PC-3 (cell line): ENCODE measurements around the gene LRRIQ4. TPM values are rescaled to one million over a fixed set of nuclear protein-coding genes. Genes with fewer than 3 reads are reported as not detected.

ENCODE experiments used
- ATAC-seq: fragments of 200-7000 bp; cut with Tn5 transposase; 2 replicates; pipeline ENCODE4 v1.9.1; 2020; ENCODE audit warnings: mild to moderate bottlenecking, moderate library complexity
- BruUV-seq: library from RNA; stranded (reverse); fragments of 400-500 nt; replicated peaks from 2 replicates; lab custom pipeline; 2021; lab: Mats Ljungman, UMichigan
- CTCF ChIA-PET: fragments of 300-600 bp; sonication (Branson Sonifier 250); formaldehyde crosslinking; loops from one replicate; lab custom pipeline; 2022; ENCODE audit warnings: antibody characterized with exemption; lab: Charles Lee
- POLR2A ChIA-PET: fragments of 300-600 bp; sonication (Branson Sonifier 250); formaldehyde crosslinking; loops from one replicate; lab custom pipeline; 2022; ENCODE audit warnings: antibody characterized with exemption; ENCODE audit not compliant: unreplicated experiment; lab: Charles Lee
- DNase-seq: peaks from one replicate; pipeline ENCODE4 v3.0.0-alpha.2; 2015
- H2AFZ ChIP-seq: fragments of 300-600 bp; sonication (generic); 2 replicates; pipeline ENCODE4 v1.6.0; 2016; ENCODE audit warnings: antibody characterized with exemption, low read length
- H3F3A ChIP-seq: fragments of 300-600 bp; sonication (generic); one replicate; pipeline ENCODE4 v1.6.0; 2017; ENCODE audit warnings: antibody characterized with exemption, low read length, control low read depth, mild to moderate bottlenecking; ENCODE audit not compliant: unreplicated experiment
- H3K27ac ChIP-seq: fragments of 300-600 bp; sonication (generic); 2 replicates; pipeline ENCODE4 v1.5.1; 2016; ENCODE audit warnings: mild to moderate bottlenecking, low read length
- H3K27me3 ChIP-seq: fragments of 300-600 bp; sonication (generic); 2 replicates; pipeline ENCODE4 v1.6.1; 2016; ENCODE audit warnings: low read length, mixed read lengths
- H3K36me3 ChIP-seq: fragments of 300-600 bp; sonication (generic); 2 replicates; pipeline ENCODE4 v1.6.1; 2016; ENCODE audit warnings: low read depth, mixed run types, low read length, mixed read lengths
- H3K4me1 ChIP-seq: fragments of 300-600 bp; sonication (generic); 2 replicates; pipeline ENCODE4 v1.5.1; 2016; ENCODE audit warnings: low read length; ENCODE audit not compliant: insufficient read depth
- H3K4me2 ChIP-seq: fragments of 300-600 bp; sonication (generic); 2 replicates; pipeline ENCODE4 v1.6.0; 2016; ENCODE audit warnings: low read length
- H3K4me3 ChIP-seq: fragments of 300-600 bp; sonication (generic); 2 replicates; pipeline ENCODE4 v1.5.1; 2016; ENCODE audit warnings: mild to moderate bottlenecking, low read length, mixed read lengths
- H3K79me2 ChIP-seq: fragments of 300-600 bp; sonication (generic); 2 replicates; pipeline ENCODE4 v1.6.1; 2017; ENCODE audit warnings: low read length, mixed read lengths
- H3K9ac ChIP-seq: fragments of 300-600 bp; sonication (generic); 2 replicates; pipeline ENCODE4 v1.6.0; 2016; ENCODE audit warnings: mild to moderate bottlenecking, low read length
- H3K9me2 ChIP-seq: fragments of 300-600 bp; sonication (generic); replicated peaks from 2 replicates; pipeline ENCODE4 v1.6.1; 2016; ENCODE audit warnings: mixed run types, low read length, mixed read lengths
- H3K9me3 ChIP-seq: fragments of 300-600 bp; sonication (generic); 2 replicates; pipeline ENCODE4 v1.6.1; 2016; ENCODE audit warnings: low read length, mixed read lengths
- H4K20me1 ChIP-seq: fragments of 300-600 bp; sonication (generic); 2 replicates; pipeline ENCODE4 v1.6.1; 2016; ENCODE audit warnings: low read length, mixed read lengths
- EZH2 ChIP-seq: fragments of 300-600 bp; sonication (generic); IDR thresholded peaks from one replicate; pipeline ENCODE4 v1.6.1; 2017; ENCODE audit warnings: antibody characterized with exemption, mild to moderate bottlenecking, low read length; ENCODE audit not compliant: unreplicated experiment
- EZH2phosphoT487 ChIP-seq: fragments of 300-600 bp; sonication (generic); IDR thresholded peaks from 2 replicates; pipeline ENCODE4 v1.6.1; 2018; ENCODE audit warnings: mild to moderate bottlenecking, antibody characterized with exemption, low read length, borderline replicate concordance
- intact Hi-C: fragments of 100-400 bp; cut with micrococcal nuclease; formaldehyde crosslinking; loops from 2 replicates; pipeline ENCODE4 v1.9.0; 2023
- total RNA-seq: library from RNA; depleted of rRNA; stranded (reverse); fragments of >200 nt; gene quantifications from 2 replicates; pipeline ENCODE4 v1.2.3, GENCODE V29; 2014
- TF ChIP-seq, protein P1 (sequence below): fragments of 300-600 bp; sonication (generic); conservative IDR thresholded peaks from 2 replicates; pipeline ENCODE4 v1.5.1; 2017; ENCODE audit warnings: antibody characterized with exemption, low read depth, mild to moderate bottlenecking, low read length

LRRIQ4 gene
- total RNA-seq, 1 experiment from 2014 or later = not detected

DNA sequence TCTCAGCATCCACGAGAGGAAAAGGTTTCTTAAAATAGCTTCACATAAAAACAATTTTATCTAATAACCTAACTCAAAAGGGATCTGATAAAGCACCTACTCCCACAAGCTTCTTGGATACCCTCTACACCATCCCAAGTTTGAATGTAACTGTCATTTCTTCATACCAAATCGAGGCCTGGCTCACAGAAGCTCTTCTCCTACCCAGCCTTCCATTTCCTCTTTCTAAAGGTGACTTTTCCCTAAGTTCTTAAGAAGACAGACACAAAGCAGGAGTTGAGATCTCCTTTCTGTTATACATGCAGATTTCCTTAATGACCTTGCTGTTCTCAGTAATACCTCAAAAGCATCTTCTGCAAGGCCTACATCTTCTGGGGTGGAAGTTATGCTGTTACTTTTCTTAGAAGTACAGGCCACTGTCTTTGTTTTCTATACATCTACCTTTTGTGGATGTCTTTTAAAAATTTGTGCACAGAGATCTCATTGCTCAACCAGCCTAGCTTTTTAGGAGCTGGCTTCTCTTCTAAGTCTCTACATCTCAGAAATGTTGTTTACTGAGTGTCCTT is 3.4 kb upstream of the LRRIQ4 start:
- no peak overlapping the region for H2AFZ ChIP-seq
- H3K9me3 ChIP-seq = no peaks in the 10 kb centered on the region
- ATAC-seq (no peak), DNase-seq (no peak)
- TF ChIP-seq EZH2 = no peak
- TF ChIP-seq EZH2phosphoT487 = no peak
- TF ChIP-seq, protein P1, sequence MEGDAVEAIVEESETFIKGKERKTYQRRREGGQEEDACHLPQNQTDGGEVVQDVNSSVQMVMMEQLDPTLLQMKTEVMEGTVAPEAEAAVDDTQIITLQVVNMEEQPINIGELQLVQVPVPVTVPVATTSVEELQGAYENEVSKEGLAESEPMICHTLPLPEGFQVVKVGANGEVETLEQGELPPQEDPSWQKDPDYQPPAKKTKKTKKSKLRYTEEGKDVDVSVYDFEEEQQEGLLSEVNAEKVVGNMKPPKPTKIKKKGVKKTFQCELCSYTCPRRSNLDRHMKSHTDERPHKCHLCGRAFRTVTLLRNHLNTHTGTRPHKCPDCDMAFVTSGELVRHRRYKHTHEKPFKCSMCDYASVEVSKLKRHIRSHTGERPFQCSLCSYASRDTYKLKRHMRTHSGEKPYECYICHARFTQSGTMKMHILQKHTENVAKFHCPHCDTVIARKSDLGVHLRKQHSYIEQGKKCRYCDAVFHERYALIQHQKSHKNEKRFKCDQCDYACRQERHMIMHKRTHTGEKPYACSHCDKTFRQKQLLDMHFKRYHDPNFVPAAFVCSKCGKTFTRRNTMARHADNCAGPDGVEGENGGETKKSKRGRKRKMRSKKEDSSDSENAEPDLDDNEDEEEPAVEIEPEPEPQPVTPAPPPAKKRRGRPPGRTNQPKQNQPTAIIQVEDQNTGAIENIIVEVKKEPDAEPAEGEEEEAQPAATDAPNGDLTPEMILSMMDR = no peak
- no peak overlapping the region for H3K9ac ChIP-seq
- H3K9me2 ChIP-seq = no peaks in the 10 kb centered on the region
- no peaks in the 10 kb centered on the region for H3K27me3 ChIP-seq
- H3K4me3 ChIP-seq = no peak overlapping the region
- no peak overlapping the region for H3K4me2 ChIP-seq
- ChIA-PET POLR2A (no interaction called here), CTCF (no interaction called here)
- H3K27ac ChIP-seq = no peak overlapping the region
- intact Hi-C loops = no loop called here
- H3K36me3 ChIP-seq = no peaks in the 10 kb centered on the region
- no peaks in the 10 kb centered on the region for H3F3A ChIP-seq
- no peaks in the 10 kb centered on the region for H3K79me2 ChIP-seq
- peaks cover 15% of the 10 kb centered on the region; the same call in 1 of the 2 replicates for H3K4me1 ChIP-seq
- no peaks in the 10 kb centered on the region for H4K20me1 ChIP-seq
- no TSS peak for BruUV-seq

DNA sequence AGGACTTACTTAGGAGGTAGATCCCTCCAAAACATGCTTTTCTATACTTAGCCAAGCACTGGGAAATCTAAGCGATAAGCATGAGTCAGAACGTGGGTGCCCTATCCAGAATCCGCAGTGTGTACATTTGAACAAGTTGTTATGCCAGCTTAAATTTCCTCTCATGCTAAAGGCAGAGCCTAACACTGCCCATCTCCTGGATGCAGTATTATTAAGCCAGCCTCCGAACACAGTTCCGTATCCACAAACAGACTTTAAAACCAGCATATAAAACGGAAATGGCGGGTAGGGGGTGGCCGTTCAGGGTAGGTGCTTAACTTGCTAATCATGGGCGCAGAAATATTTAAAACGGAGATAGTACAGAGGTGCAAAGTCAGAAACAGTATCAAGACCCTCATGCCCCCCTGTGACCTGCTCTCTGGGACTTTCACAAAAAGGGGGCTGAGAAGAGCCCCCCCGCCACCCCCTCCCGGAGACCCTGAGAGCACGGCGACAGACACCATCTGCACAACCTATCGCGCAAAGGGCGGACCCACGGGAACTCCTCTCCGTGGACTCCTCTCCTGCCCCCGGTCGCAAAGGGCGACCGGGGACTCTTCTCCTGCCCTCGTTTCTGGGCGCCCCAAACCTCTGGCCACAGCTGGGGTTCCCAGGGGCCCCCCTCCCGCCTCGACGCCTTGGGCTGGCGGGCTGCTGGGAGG is 889 bp upstream of the LRRIQ4 start:
- Histone ChIP-seq H4K20me1 (no peaks in the 10 kb centered on the region), H3K4me1 (peaks cover 15% of the 10 kb centered on the region; the same call in 1 of the 2 replicates), H3K4me3 (peak overlapping the region; percentile 75), H3K9me2 (no peaks in the 10 kb centered on the region), H3K79me2 (no peaks in the 10 kb centered on the region), H3K9ac (peak overlapping the region; percentile 67), H2AFZ (peak overlapping the region; percentile 85), H3K36me3 (no peaks in the 10 kb centered on the region), H3K27me3 (no peaks in the 10 kb centered on the region), H3K4me2 (peak overlapping the region; percentile 95), H3K27ac (peak overlapping the region; percentile 10; the same call in 1 of the 2 replicates), H3F3A (no peaks in the 10 kb centered on the region), H3K9me3 (no peaks in the 10 kb centered on the region)
- no TSS peak for BruUV-seq
- POLR2A ChIA-PET = no interaction called here
- DNase-seq = peak; percentile 72
- intact Hi-C loops = loop anchor here (5.0 kb wide), 1 partner anchor 39 kb away; the partner anchor contains the start of gene MYNN
- CTCF ChIA-PET = no interaction called here
- ATAC-seq = peak; percentile 67
- TF ChIP-seq, protein P1 = no peak
- TF ChIP-seq EZH2phosphoT487 = no peak

DNA sequence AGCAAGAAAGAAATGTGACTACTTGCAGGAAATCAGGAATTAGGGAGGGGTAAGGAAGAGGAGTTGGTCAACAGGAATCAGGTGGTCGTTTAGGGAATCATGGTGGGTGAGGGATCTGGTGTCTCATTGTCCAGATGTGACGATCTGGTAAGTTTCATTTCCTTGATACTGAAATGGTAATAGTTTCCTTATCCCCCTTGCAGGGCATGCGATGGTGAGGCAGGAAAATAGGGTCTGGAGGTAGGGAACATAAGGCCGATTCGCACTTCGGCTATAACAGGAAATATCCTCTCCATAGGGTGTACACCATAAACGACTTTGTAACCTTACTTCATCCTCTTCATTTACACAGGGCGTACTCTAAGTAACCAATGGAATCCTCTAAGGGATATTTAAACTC is 608 bp downstream of the LRRIQ4 start:
- ChIA-PET POLR2A (no interaction called here), CTCF (no interaction called here)
- Histone ChIP-seq H3K27ac (no peak overlapping the region), H3K4me1 (peaks cover 15% of the 10 kb centered on the region; the same call in 1 of the 2 replicates), H3K9me2 (no peaks in the 10 kb centered on the region), H4K20me1 (no peaks in the 10 kb centered on the region), H3K79me2 (no peaks in the 10 kb centered on the region), H3F3A (no peaks in the 10 kb centered on the region), H3K9ac (peak overlapping the region; percentile 67; the same call in 1 of the 2 replicates), H2AFZ (peak overlapping the region; percentile 85), H3K36me3 (no peaks in the 10 kb centered on the region), H3K4me3 (peak overlapping the region; percentile 75), H3K4me2 (peak overlapping the region; percentile 95), H3K27me3 (no peaks in the 10 kb centered on the region), H3K9me3 (no peaks in the 10 kb centered on the region)
- DNase-seq (no peak), ATAC-seq (no peak)
- no peak for TF ChIP-seq EZH2phosphoT487
- TF ChIP-seq, protein P1 = no peak
- TF ChIP-seq EZH2 = no peak
- no TSS peak for BruUV-seq
- intact Hi-C loops = loop anchor here (5.0 kb wide), 1 partner anchor 41 kb away; the partner anchor contains the start of gene MYNN
